IPS-18c (cell line): Measurements from ENCODE around the gene OR2T2.
"Not testable (repeated sequence)": the region's sequence is repeated elsewhere in the genome, so short reads cannot be mapped to it uniquely, and the experiment has no call there.

Experiments
- H3K4me3 ChIP-seq: 2 replicates; pipeline ENCODE4 v1.7.0; 2013; ENCODE audit warnings: low read depth, mild to moderate bottlenecking, low read length, moderate library complexity; ENCODE audit not compliant: insufficient read depth
- H3K9me3 ChIP-seq: one replicate; pipeline ENCODE4 v1.6.1; 2013; ENCODE audit warnings: mild to moderate bottlenecking, low read length, moderate library complexity; ENCODE audit not compliant: control insufficient read depth, insufficient read depth

The OR2T2 gene

GRCh38 chr1:248444603-248445002, 834 bp upstream of the OR2T2 start:
- not testable (repeated sequence) for H3K9me3 ChIP-seq, H3K4me3 ChIP-seq

DNA sequence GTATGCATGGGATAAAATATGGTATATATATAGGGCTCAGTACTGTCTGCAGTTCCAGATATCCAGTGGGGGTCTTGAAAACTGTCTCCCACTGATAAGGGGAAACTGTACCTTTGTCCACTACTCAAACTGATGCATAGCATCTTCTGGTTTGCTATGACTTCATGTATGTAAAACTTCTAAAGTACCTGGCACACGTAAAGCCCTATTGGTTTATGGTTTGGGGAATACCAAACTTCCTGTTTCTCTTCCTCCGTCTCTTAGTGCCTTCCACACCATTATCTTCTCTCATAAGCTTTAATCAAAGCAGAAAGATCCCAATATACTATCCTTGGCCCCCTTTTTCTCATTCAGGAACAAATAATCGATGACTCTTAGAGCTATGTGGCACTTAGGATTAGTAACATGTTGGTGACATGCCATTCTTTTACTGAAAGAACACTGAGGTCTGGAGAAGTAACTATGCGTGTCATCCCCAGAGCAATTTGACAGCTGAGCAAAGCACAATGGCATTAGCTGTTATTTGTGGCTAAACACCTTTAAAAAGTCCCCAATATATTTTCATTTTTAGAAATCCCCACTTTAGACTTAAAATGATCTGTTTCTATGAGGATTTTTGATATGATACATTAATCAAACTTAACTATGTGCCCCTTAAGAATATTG, 3.1 kb downstream of the OR2T2 start:
- H3K4me3 ChIP-seq, H3K9me3 ChIP-seq: not testable (repeated sequence)

DNA sequence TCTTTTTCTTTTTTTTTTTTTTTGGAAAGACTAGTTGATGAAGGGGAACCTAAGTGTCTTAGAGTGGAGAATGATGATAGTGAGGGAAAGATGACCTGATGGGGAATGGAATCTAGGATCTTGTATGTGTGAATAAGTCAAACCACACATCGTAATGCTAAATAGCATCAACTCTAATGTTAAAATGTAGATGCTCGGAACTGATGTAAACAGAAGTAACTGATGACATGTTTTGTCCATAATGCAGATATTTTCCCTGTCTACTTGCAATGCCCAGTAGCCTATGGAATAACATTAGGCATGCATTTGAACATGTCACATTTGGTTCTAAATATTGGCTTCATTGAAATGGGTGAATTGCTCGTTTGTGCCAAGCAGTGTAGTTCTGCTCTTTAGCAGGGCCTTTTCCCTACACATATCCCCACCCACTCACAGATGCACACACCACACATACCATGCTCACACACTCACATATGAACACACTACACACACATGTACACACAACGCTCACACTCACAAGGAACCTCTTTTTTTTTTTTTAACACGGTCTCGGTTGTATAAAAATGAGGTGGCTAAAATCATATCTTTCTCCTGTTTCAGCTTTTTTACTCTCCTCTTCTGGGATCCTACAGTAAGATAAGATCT, 4.5 kb downstream of the OR2T2 start:
- not testable (repeated sequence) for H3K9me3 ChIP-seq, H3K4me3 ChIP-seq

GRCh38 chr1:248450466-248451145, 5.2 kb downstream of the OR2T2 start:
- not testable (repeated sequence) for H3K4me3 ChIP-seq, H3K9me3 ChIP-seq

DNA sequence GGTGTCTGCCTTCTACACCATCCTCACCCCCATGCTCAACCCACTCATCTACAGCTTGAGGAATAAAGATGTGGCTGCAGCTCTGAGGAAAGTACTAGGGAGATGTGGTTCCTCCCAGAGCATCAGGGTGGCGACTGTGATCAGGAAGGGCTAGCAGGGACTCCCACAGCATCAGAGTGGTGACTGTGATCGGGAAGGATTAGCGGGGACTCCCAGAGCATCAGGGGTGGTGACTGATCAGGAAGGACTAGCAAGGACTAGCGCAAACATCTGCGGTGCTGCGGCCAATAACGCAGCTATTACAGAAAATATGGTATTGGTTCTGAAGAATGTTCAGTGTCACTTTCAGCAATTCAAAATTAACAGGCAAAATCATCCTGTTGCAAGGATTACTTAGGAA, 8.2 kb downstream of the OR2T2 start:
- H3K4me3 ChIP-seq, H3K9me3 ChIP-seq: not testable (repeated sequence)

GRCh38 chr1:248455045-248455444, 9.6 kb downstream of the OR2T2 start:
- H3K4me3 ChIP-seq, H3K9me3 ChIP-seq: not testable (repeated sequence)

DNA sequence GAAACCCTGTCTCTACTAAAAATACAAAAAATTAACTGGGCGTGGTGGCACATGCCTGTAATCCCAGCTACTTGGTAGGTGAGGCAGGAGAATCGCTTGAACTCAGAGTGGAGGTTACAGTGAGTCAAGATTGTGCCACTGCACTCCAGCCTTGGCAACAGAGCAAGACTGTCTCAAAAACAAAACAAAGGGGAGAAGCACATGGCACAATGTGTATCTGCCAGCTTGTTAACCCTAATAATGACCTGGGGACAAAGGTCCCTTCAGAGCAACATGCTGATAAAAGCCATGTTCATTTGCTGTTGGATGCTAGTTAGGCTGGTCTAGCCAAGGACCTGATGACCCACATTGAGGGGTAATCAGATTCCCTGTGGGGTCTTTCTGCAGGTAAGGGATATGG, 11.2 kb downstream of the OR2T2 start:
- not testable (repeated sequence) for H3K9me3 ChIP-seq, H3K4me3 ChIP-seq

- not testable (repeated sequence) for H3K9me3 ChIP-seq, H3K4me3 ChIP-seq
Measured at GRCh38 chr1:248459117-248459516, 13.7 kb downstream of the OR2T2 start.

DNA sequence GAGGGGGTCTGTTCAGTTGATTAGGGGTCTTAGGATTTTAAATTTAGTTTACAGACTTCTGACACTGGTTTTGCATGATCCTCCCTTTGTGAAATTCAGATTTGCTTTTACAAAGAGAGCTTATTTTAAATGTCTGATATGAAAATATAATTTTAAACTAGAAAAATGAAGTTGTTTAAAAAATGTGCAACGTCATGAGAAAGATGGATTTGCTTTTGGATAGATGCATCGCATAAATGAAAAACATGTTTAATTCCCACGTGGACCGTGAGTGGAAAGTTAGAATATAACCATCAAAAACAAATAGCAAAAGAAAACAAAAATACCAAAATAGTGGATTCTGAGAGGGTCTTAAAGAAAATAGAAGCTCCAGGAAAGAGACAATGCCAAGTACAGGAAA, 25.7 kb downstream of the OR2T2 start:
- Histone ChIP-seq H3K4me3 (no peak overlapping the region), H3K9me3 (peaks cover 2% of the 10 kb centered on the region)

DNA sequence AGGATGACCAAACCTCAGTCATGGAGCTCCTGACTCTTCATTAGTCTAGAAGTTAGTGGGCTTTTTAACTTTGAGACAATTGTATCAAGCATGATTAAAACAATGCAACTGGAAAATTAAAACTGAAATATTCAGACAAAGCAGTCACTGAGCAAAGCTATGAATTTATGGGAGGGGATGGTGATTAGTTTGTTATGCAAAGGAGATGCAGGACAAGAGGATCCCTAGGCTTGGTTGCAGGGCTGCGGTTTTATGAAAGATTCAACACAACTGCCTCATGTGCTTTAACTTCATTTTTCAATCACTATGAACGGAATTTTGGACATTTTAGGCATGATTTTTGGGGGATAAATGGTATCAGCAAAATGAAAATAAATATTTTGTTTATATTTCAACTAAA, 26.7 kb downstream of the OR2T2 start:
- H3K4me3 ChIP-seq, H3K9me3 ChIP-seq: not testable (repeated sequence)

DNA sequence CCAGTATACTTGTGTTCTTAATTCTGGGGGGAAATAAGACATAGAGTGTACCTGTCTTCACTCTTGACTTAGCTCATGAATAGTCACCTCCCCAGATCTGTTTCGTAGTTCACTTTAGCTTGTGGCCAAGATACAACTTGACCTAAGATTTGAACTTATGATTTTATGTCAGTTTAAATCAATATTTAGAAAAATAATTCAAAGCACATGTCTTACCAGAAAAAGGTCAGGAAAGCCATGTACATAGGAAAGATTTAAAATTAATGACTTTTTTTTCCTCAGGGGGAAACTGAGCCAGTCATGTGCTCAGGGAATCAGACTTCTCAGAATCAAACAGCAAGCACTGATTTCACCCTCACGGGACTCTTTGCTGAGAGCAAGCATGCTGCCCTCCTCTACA, 27.6 kb downstream of the OR2T2 start, which contains the start of gene OR2T3:
TSS of gene OR2T3 (plus strand) at position 301 of the 400 bp plus-strand sequence. CDS start at position 301, 0 bp downstream.
- H3K4me3 ChIP-seq, H3K9me3 ChIP-seq: not testable (repeated sequence)

- not testable (repeated sequence) for H3K9me3 ChIP-seq, H3K4me3 ChIP-seq
Measured at GRCh38 chr1:248475660-248476059, 30.2 kb downstream of the OR2T2 start.

- H3K9me3 ChIP-seq, H3K4me3 ChIP-seq: not testable (repeated sequence)
Measured at GRCh38 chr1:248481686-248482579, 36.5 kb downstream of the OR2T2 start.

GRCh38 chr1:248488289-248488688, 42.9 kb downstream of the OR2T2 start, which contains the start of gene OR2T5:
Gene OR2T5, plus strand, starts transcription at chr1:248488589. Its CDS starts 0 bp downstream, at chr1:248488589.
- not testable (repeated sequence) for H3K9me3 ChIP-seq

GRCh38 chr1:248496661-248497060, 51.2 kb downstream of the OR2T2 start:
- H3K4me3 ChIP-seq, H3K9me3 ChIP-seq: not testable (repeated sequence)

More at GRCh38 chr1:248488289-248488688, 42.9 kb downstream of the OR2T2 start, which contains the start of gene OR2T5:
- H3K4me3 ChIP-seq = not testable (repeated sequence)

DNA sequence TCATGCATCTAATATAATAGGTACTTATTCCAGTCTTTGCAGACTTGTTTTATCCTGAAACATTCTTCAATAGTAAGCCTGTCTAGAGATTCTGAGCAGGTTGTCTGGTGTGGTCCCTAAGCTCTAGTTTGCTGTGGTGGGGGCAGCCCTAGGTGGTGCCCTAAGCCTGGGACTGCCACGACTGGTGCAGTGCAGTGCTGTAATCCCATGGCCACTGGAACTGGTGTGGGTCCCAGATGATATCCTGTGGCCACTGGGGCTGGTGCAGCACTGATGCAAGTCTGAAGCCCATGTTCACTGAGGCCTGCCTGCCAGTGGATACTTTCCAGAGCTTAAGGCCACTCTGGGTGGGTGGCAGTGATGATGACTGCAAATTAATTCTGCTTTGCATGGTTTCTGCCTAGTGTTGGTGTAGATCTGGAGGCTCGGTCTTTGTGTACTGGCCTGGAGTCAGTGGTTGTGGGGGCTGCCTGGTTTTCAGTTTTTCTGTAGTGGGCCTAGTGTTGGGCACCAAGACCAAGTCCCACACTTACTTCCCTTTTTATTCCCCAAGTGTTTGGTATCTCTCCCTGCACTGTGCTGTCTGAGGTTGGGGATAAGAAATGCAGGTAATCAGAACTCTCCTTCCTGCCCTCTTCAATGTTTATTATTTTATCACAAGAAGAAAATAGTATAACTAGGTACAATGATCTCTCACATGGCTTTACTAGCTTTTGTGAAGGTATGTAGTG, 55.0 kb downstream of the OR2T2 start:
- not testable (repeated sequence) for H3K9me3 ChIP-seq, H3K4me3 ChIP-seq
